Measurements from ENCODE around the gene MLLT3. TPM values are rescaled to one million over a fixed set of nuclear protein-coding genes. Genes with fewer than 3 reads are reported as not detected.

Gene MLLT3
- total RNA-seq, 1 donor from 2014 or later = 35.1 TPM

DNA sequence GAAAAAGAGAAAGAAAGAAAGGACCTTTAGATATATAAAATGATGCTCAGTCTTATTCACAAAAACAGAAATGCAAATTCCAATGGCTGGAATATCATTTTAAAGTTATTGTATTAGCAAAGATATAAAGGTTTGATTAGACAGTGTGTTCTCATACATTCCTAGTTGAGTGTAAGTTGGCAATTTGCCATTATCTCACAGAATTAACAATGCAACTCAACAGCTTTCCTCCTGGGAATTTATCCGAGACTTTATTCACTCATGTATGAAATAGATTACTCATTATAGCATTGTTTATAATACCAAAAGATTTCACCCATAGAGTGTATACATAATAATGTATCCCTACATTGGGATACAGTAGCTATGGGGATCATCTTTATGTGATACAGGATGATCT, 27.1 kb upstream of the MLLT3 start:
- Histone ChIP-seq H3K9ac (ENCODE audit: low read length) (no peak overlapping the region), H4K20me1 (ENCODE audit: insufficient read depth, low read length) (no peaks in the 10 kb centered on the region), H3K79me2 (ENCODE audit: insufficient read depth, low read length) (no peaks in the 10 kb centered on the region), H3K27me3 (ENCODE audit: insufficient read depth, low read length) (no peaks in the 10 kb centered on the region), H3K4me3 (ENCODE audit: insufficient read depth, low read depth, low read length) (no peak overlapping the region), H3K9me3 (ENCODE audit: insufficient read depth, low read depth, low read length) (no peaks in the 10 kb centered on the region), H3K4me1 (ENCODE audit: insufficient read depth, low read length) (no peaks in the 10 kb centered on the region), H3K36me3 (ENCODE audit: insufficient read depth, low read length) (no peaks in the 10 kb centered on the region), H3K4me2 (ENCODE audit: low read length) (no peak overlapping the region), H3K27ac (ENCODE audit: low read depth, low read length) (no peak overlapping the region), H2AFZ (ENCODE audit: low read depth, low read length) (no peak overlapping the region)
- Mint-ChIP-seq H3K4me1 (ENCODE audit: low read depth, unreplicated experiment) (no peaks in the 10 kb centered on the region), H3K27me3 (ENCODE audit: low read depth, unreplicated experiment) (peaks cover 1% of the 10 kb centered on the region), H3K4me3 (ENCODE audit: unreplicated experiment) (no peak overlapping the region), H3K9me3 (ENCODE audit: unreplicated experiment) (peaks cover 4% of the 10 kb centered on the region), H3K27ac (ENCODE audit: unreplicated experiment) (no peak overlapping the region), H3K36me3 (ENCODE audit: low read depth, unreplicated experiment) (no peaks in the 10 kb centered on the region)
- DNase-seq (ENCODE audit: low read depth) (no peak), FAIRE-seq (no peak)
- TF ChIP-seq, protein P1, sequence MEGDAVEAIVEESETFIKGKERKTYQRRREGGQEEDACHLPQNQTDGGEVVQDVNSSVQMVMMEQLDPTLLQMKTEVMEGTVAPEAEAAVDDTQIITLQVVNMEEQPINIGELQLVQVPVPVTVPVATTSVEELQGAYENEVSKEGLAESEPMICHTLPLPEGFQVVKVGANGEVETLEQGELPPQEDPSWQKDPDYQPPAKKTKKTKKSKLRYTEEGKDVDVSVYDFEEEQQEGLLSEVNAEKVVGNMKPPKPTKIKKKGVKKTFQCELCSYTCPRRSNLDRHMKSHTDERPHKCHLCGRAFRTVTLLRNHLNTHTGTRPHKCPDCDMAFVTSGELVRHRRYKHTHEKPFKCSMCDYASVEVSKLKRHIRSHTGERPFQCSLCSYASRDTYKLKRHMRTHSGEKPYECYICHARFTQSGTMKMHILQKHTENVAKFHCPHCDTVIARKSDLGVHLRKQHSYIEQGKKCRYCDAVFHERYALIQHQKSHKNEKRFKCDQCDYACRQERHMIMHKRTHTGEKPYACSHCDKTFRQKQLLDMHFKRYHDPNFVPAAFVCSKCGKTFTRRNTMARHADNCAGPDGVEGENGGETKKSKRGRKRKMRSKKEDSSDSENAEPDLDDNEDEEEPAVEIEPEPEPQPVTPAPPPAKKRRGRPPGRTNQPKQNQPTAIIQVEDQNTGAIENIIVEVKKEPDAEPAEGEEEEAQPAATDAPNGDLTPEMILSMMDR (IDR thresholded peaks at IDR 0.05; ENCODE audit: insufficient read depth, low read depth, low read length) = no peak
- no peak for TF ChIP-seq EZH2 (IDR thresholded peaks at IDR 0.05; ENCODE audit: insufficient read depth, low read length)

DNA sequence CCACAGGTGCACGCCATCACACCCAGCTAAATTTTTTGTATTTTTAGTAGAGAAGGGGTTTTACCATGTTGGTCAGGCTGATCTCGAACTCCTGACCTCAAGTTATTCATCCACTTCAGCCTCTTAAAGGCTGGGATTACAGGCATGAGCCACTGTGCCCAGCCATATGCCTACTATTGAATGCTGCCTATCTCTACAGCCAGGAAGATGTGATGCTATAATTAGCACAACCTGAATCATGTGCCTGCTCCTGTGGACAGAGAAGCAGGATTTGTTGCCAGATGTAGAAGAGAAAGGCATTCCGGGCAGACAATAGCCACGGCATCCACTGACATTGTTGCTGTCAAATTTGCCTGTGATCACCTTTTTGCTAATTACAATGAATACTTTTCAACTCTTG, 24.4 kb upstream of the MLLT3 start:
- H3K9ac ChIP-seq (ENCODE audit: low read length) = no peak overlapping the region
- H3K4me3 ChIP-seq (ENCODE audit: insufficient read depth, low read depth, low read length) = no peak overlapping the region
- H3K27me3 ChIP-seq (ENCODE audit: insufficient read depth, low read length) = no peaks in the 10 kb centered on the region
- FAIRE-seq = no peak
- Mint-ChIP-seq H3K27ac (ENCODE audit: unreplicated experiment) (no peak overlapping the region), H3K36me3 (ENCODE audit: low read depth, unreplicated experiment) (no peaks in the 10 kb centered on the region), H3K27me3 (ENCODE audit: low read depth, unreplicated experiment) (peaks cover 18% of the 10 kb centered on the region), H3K4me1 (ENCODE audit: low read depth, unreplicated experiment) (no peaks in the 10 kb centered on the region), H3K9me3 (ENCODE audit: unreplicated experiment) (no peaks in the 10 kb centered on the region), H3K4me3 (ENCODE audit: unreplicated experiment) (no peak overlapping the region)
- no peak for DNase-seq (ENCODE audit: low read depth)
- H3K4me2 ChIP-seq (ENCODE audit: low read length) = no peak overlapping the region
- no peak overlapping the region for H3K27ac ChIP-seq (ENCODE audit: low read depth, low read length)
- no peak overlapping the region for H2AFZ ChIP-seq (ENCODE audit: low read depth, low read length)
- H3K4me1 ChIP-seq (ENCODE audit: insufficient read depth, low read length) = no peaks in the 10 kb centered on the region
- no peaks in the 10 kb centered on the region for H3K36me3 ChIP-seq (ENCODE audit: insufficient read depth, low read length)
- no peaks in the 10 kb centered on the region for H3K9me3 ChIP-seq (ENCODE audit: insufficient read depth, low read depth, low read length)
- H3K79me2 ChIP-seq (ENCODE audit: insufficient read depth, low read length) = no peaks in the 10 kb centered on the region
- no peaks in the 10 kb centered on the region for H4K20me1 ChIP-seq (ENCODE audit: insufficient read depth, low read length)
- no peak for TF ChIP-seq EZH2 (IDR thresholded peaks at IDR 0.05; ENCODE audit: insufficient read depth, low read length)
- TF ChIP-seq, protein P1 (IDR thresholded peaks at IDR 0.05; ENCODE audit: insufficient read depth, low read depth, low read length) = no peak

DNA sequence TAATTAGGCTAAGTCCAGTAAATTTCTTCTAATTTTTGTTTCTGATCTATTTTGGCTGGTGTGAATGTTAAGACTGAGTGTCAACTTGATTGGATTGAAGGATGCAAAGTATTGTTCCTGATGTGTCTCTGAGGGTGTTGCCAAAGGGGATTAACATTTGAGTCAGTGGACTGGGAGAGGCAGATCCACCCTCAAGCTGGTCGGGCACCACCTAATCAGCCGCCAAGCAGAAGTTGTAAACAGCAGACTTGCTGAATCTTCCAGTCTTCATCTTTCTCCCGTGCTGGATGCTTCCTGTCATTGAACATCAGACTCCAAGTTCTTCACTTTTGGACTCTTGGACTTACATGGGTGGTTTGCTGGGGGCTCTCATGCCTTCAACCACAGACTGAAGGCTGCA, 21.4 kb upstream of the MLLT3 start:
- no peak overlapping the region for H2AFZ ChIP-seq (ENCODE audit: low read depth, low read length)
- H3K4me1 ChIP-seq (ENCODE audit: insufficient read depth, low read length) = peaks cover 5% of the 10 kb centered on the region
- FAIRE-seq = no peak
- peaks cover 18% of the 10 kb centered on the region for H3K27me3 Mint-ChIP-seq (ENCODE audit: low read depth, unreplicated experiment)
- H3K27ac Mint-ChIP-seq (ENCODE audit: unreplicated experiment) = no peak overlapping the region
- H4K20me1 ChIP-seq (ENCODE audit: insufficient read depth, low read length) = no peaks in the 10 kb centered on the region
- H3K36me3 ChIP-seq (ENCODE audit: insufficient read depth, low read length) = no peaks in the 10 kb centered on the region
- H3K4me3 Mint-ChIP-seq (ENCODE audit: unreplicated experiment) = no peak overlapping the region
- no peaks in the 10 kb centered on the region for H3K36me3 Mint-ChIP-seq (ENCODE audit: low read depth, unreplicated experiment)
- no peak overlapping the region for H3K4me3 ChIP-seq (ENCODE audit: insufficient read depth, low read depth, low read length)
- H3K27me3 ChIP-seq (ENCODE audit: insufficient read depth, low read length) = no peaks in the 10 kb centered on the region
- no peaks in the 10 kb centered on the region for H3K79me2 ChIP-seq (ENCODE audit: insufficient read depth, low read length)
- TF ChIP-seq, protein P1 (IDR thresholded peaks at IDR 0.05; ENCODE audit: insufficient read depth, low read depth, low read length) = no peak
- no peak for TF ChIP-seq EZH2 (IDR thresholded peaks at IDR 0.05; ENCODE audit: insufficient read depth, low read length)
- H3K9ac ChIP-seq (ENCODE audit: low read length) = no peak overlapping the region
- no peak overlapping the region for H3K27ac ChIP-seq (ENCODE audit: low read depth, low read length)
- no peaks in the 10 kb centered on the region for H3K9me3 Mint-ChIP-seq (ENCODE audit: unreplicated experiment)
- DNase-seq (ENCODE audit: low read depth) = no peak
- no peak overlapping the region for H3K4me2 ChIP-seq (ENCODE audit: low read length)
- peaks cover 8% of the 10 kb centered on the region for H3K4me1 Mint-ChIP-seq (ENCODE audit: low read depth, unreplicated experiment)
- no peaks in the 10 kb centered on the region for H3K9me3 ChIP-seq (ENCODE audit: insufficient read depth, low read depth, low read length)
